ENCODE results near the gene RANBP10.

The RANBP10 gene

DNA sequence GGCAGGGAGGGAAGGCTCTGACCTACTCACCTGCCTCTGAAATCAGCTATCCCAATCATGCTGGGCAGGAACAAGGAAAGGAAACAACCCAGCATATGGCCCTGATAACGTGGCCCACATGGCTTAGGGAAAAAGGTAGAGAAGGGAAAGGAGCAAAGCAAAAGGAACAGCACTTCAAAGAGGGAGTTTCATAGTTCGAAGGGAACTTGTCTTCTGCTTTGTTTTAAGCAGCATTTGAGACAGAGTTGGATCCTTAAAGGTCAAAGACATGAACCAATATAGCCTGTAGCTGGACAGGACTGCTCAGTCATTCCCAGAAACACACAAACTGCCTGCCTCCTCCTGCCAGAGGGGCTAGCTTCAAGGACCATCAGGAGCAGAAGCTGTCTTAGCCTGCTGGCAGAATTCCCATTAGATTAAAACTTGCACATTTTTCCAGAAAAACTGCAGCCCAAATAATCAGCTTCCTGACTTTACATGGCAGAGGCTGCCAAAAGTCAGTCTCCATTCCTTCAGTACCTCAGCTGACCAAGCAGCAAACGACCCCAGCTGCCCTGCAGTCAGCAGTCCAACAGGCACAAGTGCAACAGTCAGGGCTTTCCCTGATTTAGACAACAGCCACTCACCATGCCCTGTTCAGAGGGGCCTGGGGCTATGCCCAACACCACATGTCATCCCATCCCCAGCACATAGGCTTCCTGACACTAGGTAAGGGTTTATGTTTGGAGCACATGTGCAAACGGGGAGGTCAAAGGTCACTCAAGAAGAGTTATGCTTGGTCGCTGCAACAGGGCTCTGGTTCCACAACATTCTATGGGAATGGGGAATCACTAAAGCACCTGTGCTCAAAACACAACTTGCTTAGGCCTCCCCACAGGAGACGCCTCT, 32.5 kb downstream of the RANBP10 start:
- Histone ChIP-seq H3F3A (ENCODE audit: insufficient read depth) (no peaks in the 10 kb centered on the region), H4K20me1 (ENCODE audit: low read depth, low read length) (no peaks in the 10 kb centered on the region), H3K9ac (ENCODE audit: low read length) (no peak overlapping the region), H3K27me3 (ENCODE audit: low read length) (no peaks in the 10 kb centered on the region), H3K27ac (ENCODE audit: low read depth, low read length) (no peak overlapping the region), H3K79me2 (ENCODE audit: insufficient read depth, low read length) (no peaks in the 10 kb centered on the region), H2AFZ (ENCODE audit: low read depth, low read length, severe bottlenecking) (no peak overlapping the region), H3K4me2 (ENCODE audit: low read depth, low read length, poor library complexity, severe bottlenecking) (no peak overlapping the region), H3K9me3 (ENCODE audit: insufficient read depth, low read length) (no peaks in the 10 kb centered on the region), H3K36me3 (ENCODE audit: low read length) (no peaks in the 10 kb centered on the region), H3K9me2 (replicated peaks; ENCODE audit: insufficient read depth, low read length) (no peaks in the 10 kb centered on the region), H3K4me3 (ENCODE audit: insufficient read depth, low read length, poor library complexity, severe bottlenecking) (no peak overlapping the region)
- no peak for TF ChIP-seq EZH2phosphoT487 (conservative IDR thresholded peaks at IDR 0.05; ENCODE audit: low read length)
- TF ChIP-seq, protein P1, sequence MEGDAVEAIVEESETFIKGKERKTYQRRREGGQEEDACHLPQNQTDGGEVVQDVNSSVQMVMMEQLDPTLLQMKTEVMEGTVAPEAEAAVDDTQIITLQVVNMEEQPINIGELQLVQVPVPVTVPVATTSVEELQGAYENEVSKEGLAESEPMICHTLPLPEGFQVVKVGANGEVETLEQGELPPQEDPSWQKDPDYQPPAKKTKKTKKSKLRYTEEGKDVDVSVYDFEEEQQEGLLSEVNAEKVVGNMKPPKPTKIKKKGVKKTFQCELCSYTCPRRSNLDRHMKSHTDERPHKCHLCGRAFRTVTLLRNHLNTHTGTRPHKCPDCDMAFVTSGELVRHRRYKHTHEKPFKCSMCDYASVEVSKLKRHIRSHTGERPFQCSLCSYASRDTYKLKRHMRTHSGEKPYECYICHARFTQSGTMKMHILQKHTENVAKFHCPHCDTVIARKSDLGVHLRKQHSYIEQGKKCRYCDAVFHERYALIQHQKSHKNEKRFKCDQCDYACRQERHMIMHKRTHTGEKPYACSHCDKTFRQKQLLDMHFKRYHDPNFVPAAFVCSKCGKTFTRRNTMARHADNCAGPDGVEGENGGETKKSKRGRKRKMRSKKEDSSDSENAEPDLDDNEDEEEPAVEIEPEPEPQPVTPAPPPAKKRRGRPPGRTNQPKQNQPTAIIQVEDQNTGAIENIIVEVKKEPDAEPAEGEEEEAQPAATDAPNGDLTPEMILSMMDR (IDR thresholded peaks at IDR 0.05; ENCODE audit: insufficient read depth, low read length, poor library complexity, severe bottlenecking), result no peak

GRCh38 chr16:67773099-67773498, 33.3 kb downstream of the RANBP10 start:
- H3K27me3 ChIP-seq (ENCODE audit: low read length), result no peaks in the 10 kb centered on the region
- H3K4me3 ChIP-seq (ENCODE audit: insufficient read depth, low read length, poor library complexity, severe bottlenecking), result no peak overlapping the region
- H3K4me2 ChIP-seq (ENCODE audit: low read depth, low read length, poor library complexity, severe bottlenecking), result no peak overlapping the region
- H3K9me2 ChIP-seq (replicated peaks; ENCODE audit: insufficient read depth, low read length), result no peaks in the 10 kb centered on the region
- H3K79me2 ChIP-seq (ENCODE audit: insufficient read depth, low read length), result no peaks in the 10 kb centered on the region
- no peaks in the 10 kb centered on the region for H3K36me3 ChIP-seq (ENCODE audit: low read length)
- H4K20me1 ChIP-seq (ENCODE audit: low read depth, low read length), result no peaks in the 10 kb centered on the region
- no peak overlapping the region for H3K9ac ChIP-seq (ENCODE audit: low read length)
- no peak overlapping the region for H3K27ac ChIP-seq (ENCODE audit: low read depth, low read length)
- no peak overlapping the region for H2AFZ ChIP-seq (ENCODE audit: low read depth, low read length, severe bottlenecking)
- no peaks in the 10 kb centered on the region for H3K9me3 ChIP-seq (ENCODE audit: insufficient read depth, low read length)
- no peaks in the 10 kb centered on the region for H3F3A ChIP-seq (ENCODE audit: insufficient read depth)
- no peak for TF ChIP-seq EZH2phosphoT487 (conservative IDR thresholded peaks at IDR 0.05; ENCODE audit: low read length)
- TF ChIP-seq, protein P1 (IDR thresholded peaks at IDR 0.05; ENCODE audit: insufficient read depth, low read length, poor library complexity, severe bottlenecking), result no peak

GRCh38 chr16:67770346-67770991, 35.9 kb downstream of the RANBP10 start:
- TF ChIP-seq, protein P1 (IDR thresholded peaks at IDR 0.05; ENCODE audit: insufficient read depth, low read length, poor library complexity, severe bottlenecking), result no peak
- no peak for TF ChIP-seq EZH2phosphoT487 (conservative IDR thresholded peaks at IDR 0.05; ENCODE audit: low read length)
- Histone ChIP-seq H3K27ac (ENCODE audit: low read depth, low read length) (no peak overlapping the region), H3K9me3 (ENCODE audit: insufficient read depth, low read length) (no peaks in the 10 kb centered on the region), H3F3A (ENCODE audit: insufficient read depth) (no peaks in the 10 kb centered on the region), H3K79me2 (ENCODE audit: insufficient read depth, low read length) (no peaks in the 10 kb centered on the region), H3K9me2 (replicated peaks; ENCODE audit: insufficient read depth, low read length) (no peaks in the 10 kb centered on the region), H2AFZ (ENCODE audit: low read depth, low read length, severe bottlenecking) (no peak overlapping the region), H3K27me3 (ENCODE audit: low read length) (no peaks in the 10 kb centered on the region), H3K9ac (ENCODE audit: low read length) (no peak overlapping the region), H3K4me3 (ENCODE audit: insufficient read depth, low read length, poor library complexity, severe bottlenecking) (no peak overlapping the region), H4K20me1 (ENCODE audit: low read depth, low read length) (no peaks in the 10 kb centered on the region), H3K36me3 (ENCODE audit: low read length) (no peaks in the 10 kb centered on the region), H3K4me2 (ENCODE audit: low read depth, low read length, poor library complexity, severe bottlenecking) (no peak overlapping the region)
